Activated CD8-positive, alpha-beta memory T cell treated with anti-CD3 and anti-CD28 coated beads for 24 hours (primary cell): ENCODE measurements around the gene CHMP6.
A peak's percentile ranks its signal among the peaks of the same experiment; 100 is the strongest.

Source experiments
- DNase-seq: peaks from one replicate; pipeline ENCODE4 v3.0.0-alpha.2; 2020

CHMP6 gene

GRCh38 chr17:80956321-80957190 lies 35.1 kb upstream of the CHMP6 start:
- DNase-seq = no peak

DNA sequence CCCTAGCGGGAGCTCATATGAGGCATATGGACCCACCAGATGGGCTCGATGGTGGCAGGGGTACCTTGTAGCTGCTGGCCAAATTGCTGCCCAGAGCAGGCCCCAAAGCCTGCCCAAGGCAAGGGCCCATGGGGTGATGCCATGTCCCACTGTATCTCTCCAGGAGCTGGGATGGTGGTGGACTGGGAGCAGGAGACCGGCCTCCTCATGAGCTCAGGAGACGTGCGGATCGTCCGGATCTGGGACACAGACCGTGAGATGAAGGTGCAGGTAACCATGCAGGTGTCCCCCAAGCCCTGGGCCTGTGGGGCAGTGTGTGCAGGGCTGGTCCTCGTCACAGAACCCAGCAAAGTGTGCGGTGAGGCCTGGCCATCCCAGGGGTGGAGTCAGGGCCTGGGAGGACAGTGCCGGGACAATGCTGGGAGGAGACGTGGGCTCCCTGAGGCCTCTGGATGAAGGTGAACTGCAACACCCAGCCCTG lies 34.1 kb upstream of the CHMP6 start:
- no peak for DNase-seq

DNA sequence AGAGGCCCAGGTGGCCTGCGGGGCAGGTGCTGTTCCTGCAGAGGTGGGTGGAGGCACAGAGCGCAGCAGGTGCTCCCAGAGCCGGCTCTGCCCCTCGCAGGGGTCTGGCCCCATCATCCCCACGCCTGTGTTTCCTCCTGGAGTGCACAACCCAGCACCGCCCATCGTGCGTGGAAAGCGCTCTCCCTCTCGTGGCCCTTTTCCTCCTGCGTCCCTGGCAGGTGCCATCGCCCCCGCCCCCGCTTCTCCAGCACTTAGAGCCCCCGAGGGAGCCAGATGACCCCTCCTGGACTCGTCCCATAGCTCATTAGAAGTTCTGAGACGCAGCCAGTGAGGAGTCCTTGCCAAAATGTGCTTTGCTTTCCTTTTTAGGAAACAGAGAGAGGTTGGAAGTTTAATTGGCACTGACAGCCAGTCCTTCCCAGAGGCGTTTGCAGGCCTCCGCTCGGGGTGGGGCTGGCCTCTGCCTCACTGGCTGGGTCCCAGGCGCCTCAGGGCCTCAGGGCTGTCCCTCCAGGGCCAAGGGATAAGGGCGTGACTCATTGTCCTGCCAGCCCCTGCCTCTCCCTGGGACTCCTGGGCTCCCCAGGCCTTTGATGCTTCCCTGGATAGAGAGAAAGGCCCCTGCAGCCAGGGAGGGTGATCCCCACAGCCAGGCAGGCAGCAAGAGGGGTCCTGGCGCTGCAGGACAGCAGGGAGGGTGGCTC lies 32.2 kb upstream of the CHMP6 start:
- DNase-seq = no peak

GRCh38 chr17:80960037-80960796 lies 31.4 kb upstream of the CHMP6 start:
- no peak for DNase-seq

DNA sequence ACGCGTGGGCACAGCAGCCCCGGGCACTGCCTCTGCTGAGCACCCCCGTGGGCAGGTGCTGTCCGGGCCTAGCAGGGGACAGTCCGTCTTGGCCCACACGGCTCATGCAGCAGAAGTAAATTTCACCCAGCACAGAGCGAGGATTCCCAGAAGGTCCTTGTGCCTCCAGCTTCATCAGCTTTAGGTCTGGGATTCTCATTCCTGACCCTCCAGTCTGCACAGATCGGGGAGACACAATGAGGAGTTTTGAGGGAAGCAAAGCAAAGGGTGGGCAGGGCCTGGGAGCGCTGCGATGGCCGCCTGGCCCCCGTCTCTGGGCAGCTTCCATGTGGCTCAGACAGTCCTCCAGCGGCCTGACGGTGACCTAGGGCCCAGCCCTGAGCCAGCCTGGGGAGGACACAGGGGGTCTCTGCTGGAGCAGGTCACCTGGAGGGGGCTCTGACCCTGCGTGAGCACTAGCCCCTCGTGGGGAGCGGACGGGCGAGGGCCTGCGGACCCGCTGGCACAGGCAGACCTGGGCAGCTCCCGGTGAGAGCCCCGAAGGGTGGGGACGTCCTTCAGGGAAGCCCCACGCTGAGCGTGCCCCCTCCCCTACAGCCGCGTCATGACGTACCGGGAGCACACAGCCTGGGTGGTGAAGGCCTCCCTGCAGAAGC lies 30.7 kb upstream of the CHMP6 start:
- DNase-seq = no peak

DNA sequence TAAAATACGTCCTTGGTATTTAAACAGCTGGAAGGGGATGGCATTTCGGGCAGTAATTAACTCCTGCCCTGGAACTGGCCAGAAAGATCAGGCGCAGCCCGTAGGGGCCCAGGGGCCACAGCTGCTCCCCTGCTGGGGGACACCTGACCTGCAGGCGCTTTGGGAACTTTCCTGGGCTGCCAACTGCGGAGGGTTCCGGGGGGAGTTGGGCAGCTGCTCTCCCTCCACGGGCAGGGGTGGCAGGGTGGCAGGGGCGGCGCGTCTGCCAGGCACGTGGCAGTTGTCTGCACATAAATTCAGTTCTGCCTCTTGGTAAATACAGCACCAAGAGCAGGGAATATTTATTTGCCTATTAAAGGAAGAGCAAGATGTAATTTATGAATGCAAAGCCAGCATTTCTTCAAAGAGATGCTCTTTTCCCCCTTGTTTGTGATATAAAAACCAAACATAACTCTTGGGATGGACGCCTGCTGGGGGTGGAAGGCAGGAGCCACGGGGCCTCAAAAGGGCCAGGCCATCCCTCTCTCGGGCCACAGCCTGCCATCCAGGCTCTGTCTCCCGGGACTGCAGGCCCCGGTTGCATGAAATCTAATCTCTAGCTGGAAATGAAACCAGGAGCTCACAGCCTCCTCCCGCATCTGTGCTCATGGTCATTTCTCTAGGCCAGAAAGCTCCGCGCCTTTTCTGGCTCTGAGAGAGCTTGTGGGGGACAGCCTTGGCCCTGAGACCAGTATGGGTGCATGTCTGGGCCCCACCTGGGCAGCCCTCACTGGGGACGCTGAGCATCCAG lies 29.9 kb upstream of the CHMP6 start:
- DNase-seq = no peak

DNA sequence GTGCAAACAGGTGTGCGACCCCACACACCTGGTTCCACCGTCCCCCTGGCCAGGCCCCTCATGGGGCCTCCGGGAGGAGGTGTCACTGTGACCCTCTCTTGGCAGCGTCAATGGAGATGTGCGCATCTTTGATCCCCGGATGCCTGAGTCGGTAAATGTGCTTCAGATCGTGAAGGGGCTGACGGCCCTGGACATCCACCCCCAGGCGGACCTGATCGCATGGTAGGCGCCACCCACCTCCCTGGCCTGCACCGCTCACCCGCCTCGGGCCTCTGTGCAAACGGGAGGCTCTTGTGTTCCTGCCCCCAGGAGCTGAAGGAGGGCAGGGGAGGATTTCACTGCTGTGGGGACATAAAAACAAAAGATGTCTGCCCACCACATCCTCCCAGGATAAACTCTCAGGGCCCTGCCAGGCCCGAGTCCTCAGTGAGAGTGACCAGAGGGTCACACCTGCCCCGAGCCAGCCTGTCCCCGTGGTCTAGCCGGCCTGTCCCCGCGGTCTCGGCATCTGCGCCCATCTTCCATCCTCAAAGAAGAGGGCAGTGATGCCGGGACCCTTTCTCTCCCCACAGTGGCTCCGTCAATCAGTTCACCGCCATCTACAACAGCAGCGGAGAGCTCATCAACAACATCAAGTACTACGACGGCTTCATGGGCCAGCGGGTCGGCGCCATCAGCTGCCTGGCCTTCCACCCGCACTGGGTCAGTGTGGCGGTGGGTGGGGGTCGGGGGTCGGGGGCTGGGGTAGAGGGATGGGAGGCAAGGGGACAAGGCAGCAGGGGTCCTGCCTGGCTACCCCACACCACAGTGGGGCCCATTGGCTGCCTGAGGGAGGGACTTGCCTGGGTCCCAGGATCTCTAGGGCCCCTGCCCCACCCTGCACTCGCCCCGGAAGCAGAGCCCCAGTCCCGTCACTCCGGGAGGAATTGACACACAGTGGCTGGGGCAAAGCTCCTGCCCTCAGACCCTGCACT lies 29.0 kb upstream of the CHMP6 start:
- DNase-seq = no peak

DNA sequence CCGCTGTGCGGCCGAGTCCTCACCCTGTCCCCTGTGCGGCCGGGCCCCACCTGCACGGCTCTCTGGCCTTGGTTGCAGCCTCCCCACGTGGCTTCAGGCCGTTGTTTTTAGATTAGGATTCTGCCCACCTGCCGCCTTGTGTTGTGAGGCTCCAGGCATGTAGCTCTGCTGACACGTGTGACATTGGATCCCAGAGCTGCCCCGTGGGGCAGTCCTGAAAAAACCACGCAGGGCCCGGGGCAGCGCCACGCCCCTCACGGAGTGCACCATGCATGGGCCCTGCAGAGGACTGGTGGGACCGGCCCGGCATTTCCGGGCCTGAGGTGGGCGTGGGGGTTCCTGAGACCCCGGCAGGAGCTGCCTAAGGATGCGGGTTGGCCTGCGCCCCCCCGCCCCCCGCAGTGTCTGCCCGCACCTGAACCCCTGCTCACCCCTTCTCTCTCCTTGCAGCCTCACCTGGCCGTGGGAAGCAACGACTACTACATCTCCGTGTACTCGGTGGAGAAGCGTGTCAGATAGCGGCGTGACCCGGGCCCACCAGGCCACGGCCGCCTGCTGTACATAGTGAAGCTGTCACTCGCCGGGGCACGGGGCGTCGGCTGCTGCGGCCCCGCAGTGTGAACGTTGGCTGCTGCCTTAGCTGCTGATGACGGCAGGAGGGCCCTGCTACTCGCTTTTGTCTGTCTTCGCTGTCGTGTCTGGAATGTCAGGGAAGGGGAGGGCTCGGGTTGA lies 27.7 kb upstream of the CHMP6 start:
- no peak for DNase-seq

- no peak for DNase-seq
Observed at GRCh38 chr17:80964544-80964856, 27.1 kb upstream of the CHMP6 start.

- DNase-seq = no peak
Observed at GRCh38 chr17:80964859-80965580, 26.6 kb upstream of the CHMP6 start.

DNA sequence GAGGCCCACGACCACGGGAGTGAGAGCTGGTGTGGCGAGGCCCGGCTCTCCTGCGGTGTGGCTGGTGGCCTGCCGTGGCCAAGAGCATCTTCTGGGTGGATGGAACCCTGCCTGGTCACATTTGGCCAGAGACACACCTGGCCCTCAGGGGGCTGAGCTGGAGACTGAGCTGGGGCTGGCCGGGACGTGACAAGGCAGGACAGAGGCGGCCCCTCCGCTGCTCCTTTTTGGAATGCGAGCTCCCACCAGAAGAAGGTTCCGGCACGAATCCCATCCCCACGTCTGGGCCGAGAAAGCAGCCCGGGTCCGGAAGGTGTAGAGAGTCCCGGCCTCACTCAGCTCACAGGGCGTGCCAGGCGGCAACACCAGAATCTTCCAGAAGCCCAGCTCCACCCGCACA lies 26.0 kb upstream of the CHMP6 start:
- no peak for DNase-seq

DNA sequence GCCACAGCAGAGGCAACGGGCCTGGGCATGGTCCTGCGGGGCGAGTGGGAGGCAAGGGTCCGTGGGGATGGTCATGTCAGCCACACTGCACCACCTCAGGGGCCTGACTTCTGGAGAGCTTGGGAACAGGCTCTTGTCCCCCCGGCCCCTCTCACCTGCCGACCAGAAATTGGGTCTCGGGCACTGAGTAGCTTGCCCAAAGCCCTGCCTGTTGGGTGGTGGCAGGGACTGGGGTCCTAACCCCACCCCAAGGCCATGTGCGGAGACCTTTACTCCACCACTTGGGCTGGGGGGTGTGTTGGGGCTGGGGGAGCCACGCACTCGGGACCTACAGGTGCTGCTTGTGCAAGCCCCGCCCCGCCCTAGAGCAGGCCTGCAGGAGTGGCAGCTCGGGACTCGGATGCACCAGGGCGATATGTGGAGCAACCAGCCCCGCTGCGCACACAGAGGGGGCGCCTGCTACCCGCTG lies 24.2 kb upstream of the CHMP6 start:
- no peak for DNase-seq

DNA sequence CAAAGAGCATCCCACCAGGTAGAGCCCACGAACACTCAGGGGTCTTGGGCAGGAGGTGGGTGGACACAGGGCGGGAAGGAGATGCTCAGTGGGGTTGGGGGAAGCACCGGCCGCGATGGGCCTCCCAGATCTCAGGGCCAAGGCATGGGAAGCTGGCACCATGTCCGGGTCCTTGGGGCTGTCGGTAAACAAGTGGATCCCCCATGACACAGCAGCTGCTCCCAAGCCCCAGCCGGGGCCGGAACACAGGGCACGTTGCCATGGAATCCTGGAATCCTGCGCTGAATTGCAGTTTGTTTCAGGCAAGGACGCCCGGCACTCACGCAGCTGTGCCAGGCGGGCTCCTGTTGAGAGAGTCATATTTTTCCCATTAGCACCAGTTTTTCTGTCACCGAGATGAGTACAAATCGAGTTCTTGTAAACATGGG lies 23.0 kb upstream of the CHMP6 start:
- no peak for DNase-seq

GRCh38 chr17:80969030-80969673 lies 22.5 kb upstream of the CHMP6 start:
- DNase-seq = no peak

GRCh38 chr17:80969674-80970043 lies 22.0 kb upstream of the CHMP6 start:
- no peak for DNase-seq

GRCh38 chr17:80970044-80970761 lies 21.4 kb upstream of the CHMP6 start:
- peak; percentile 75 for DNase-seq

DNA sequence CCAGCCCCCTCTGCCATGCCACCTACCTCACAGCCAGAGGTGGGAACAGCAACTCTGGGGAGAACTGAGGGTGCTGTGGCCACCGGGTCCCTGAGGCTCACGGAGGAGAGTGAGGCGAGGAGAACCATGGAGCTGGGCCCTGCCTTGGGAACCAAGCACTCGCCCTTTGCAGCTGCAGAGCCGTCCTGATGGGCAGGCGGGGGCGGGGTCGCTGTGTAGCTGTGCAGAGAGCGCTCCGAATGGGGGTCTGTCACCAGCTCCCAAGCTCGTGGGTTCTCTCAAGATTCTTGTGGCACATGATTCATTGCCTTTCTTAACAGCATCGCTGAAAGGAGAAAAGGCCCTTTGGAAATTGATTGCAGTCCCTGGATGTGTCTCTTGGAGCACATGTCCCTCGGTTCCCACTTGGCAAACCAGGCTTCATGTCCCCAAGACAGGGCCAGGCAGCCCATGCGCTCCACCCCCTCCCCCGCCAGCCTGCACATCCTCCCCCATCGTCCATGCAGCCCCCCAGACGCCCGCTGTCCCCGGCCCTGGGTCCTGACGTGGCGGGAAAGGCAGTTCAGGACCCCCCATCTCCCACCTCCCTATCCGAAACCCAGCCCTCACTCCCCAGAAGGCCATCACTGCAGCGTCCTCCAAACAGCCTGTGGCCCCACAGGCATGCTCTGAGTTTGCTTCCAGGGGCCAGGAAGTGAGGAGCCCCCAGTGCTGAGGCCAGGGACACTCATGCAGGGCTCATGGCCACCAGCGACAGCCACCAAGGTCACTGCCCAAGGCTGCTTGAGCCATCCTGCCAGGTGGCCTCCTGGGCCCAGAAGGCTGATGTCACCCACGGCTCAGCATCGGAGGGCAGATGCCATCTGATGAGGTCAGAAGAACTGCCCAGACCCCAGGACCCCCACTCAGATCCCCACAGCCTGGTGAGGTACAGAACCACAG lies 20.6 kb upstream of the CHMP6 start:
- DNase-seq = no peak
